HG03097 (cell line): ENCODE measurements around the gene NTMT1.
"Not testable (repeated sequence)": the region's sequence is repeated elsewhere in the genome, so short reads cannot be mapped to it uniquely, and the experiment has no call there.

Experiments used
- ATAC-seq: cut with Tn5 transposase; IDR thresholded peaks from one replicate; pipeline ENCODE4 v1.9.1; 2021; ENCODE audit not compliant: unreplicated experiment, low FRiP score

The NTMT1 gene

DNA sequence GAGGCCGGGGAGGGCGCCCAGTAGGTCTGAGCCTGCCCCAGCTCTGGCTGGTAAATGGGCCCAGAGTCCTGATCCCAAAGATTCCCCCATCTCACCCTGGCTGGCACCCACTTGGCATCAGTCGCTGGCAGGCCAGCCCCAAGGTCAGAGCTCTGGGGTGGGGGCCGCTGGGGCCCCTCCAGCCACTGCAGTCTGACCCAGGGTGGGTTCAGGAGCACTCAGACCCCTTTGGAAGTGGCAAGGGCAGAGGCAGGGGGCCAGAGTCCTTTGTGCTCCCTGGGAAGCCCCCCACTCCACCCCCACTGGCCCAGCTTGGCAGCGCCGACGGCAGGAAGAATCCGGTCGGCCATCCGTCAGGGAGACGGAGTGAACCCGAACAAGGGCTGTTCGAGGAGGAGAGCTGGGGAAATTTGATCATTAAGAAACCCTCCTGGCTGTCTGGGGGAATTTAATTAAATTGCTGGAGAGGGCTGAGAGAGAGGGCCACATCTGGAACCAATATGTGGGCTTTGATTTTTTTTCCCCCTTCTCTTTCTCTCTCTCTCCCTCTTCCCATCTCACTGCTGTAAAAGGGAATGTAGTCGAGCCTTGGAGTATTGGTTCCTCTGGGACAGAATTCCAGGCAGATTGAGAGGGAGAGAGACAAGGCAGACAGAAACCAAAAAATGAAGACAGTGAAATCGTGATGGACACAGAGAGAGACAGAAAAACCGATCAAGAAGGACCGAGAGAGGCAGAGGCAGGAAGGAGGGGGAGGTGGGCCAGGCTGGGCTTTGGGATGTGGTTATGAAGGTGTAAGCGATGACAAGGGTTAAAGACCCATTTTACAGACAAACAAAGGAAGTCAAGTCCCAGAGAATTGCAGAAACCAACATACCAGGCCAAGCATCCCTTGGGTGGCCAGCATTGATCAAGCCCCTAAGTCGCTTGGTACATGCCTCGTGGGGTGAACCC is 24.0 kb downstream of the NTMT1 start:
- ATAC-seq: no peak

GRCh38 chr9:129650680-129651235 is 24.8 kb downstream of the NTMT1 start:
- no peak for ATAC-seq

GRCh38 chr9:129653823-129654553 is 28.0 kb downstream of the NTMT1 start:
- ATAC-seq: no peak

DNA sequence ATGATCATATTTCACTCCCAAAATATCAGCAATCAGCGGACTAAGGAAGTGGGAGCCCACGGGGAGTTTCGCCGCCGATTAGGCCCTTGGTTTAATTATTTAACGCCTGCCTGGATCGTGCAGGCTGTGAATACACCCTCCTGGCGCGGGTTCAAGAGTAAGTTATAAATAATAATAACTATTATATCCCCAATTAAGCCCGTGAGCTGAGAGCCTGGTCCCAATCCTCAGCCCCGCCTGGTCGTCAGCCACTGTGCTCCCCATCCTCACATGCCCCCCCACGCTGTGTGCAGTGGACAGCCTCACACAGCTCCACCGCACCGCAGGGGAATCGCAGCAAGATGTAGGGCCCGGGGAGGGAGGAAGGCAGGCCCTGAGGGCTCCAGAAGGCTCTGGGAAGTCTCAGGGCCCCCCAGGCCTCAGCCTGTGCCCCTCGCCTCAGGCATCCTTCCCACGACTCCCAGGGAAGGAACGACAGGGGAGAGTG is 28.6 kb downstream of the NTMT1 start:
- no peak for ATAC-seq

DNA sequence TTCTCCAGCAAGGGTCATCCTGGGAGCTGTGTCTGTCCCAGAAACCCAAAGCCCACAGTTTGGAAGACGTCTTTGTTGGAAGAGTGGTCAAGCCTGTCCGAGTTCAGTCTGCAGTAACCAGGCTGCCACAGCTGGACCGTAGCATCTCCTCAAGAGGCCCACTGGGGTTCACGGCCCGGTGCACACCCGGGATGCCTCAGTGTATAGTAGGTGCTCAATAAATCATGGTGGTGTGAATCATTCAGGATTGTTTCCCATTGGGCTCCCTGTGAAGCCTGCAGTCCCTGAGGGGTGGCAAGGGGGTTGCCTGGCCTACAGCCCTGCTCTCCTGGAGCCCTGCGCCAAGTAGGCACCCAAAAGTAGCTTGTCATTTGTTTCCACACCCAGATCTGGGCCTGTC is 29.2 kb downstream of the NTMT1 start:
- no peak for ATAC-seq

DNA sequence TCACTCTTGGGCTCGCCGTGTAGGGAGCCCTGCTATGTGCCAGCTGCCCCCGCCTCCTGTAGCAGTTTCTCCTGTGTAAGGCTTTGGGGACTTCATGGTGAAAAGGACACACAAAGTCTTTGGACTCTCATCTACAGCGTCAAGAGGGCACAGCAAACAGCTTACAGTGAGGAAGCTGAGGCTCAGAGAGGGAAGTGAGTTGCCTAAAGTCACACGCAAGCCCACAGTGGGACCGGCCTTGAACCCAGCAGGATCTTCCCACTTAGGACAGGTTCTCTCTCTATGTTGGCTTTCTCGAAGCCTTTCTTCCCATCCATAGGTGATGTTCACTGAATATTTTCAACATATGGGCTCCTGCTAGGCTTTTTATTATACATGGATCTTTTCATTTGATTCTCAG is 29.7 kb downstream of the NTMT1 start:
- ATAC-seq: no peak

DNA sequence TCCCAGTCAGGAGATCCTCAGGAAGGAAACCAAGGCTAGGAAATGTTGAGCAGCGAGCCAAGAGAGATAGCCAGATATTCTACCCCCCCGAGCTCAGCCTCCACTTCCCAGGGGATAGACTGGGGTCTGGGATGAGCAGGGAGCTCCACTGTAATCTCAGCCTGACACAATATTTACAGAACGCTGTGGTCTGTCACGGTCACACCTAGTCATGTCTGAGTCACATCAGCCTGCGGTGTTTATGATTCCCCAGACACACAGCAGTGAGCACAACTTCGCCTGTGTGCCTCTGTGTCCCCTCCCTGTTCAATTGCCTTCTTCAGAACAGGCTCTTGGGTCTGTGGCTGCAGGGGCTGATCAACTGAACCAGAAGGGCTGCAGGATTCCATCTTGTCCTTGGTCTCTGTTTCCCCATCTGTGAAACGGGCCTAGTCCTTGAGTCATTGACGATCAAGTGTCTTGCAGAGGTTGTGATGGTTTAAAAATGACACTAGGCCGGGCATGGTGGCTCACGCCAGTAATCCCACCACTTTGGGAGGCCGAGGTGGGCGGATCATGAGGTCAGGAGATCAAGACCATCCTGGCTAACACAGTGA is 30.9 kb downstream of the NTMT1 start:
- no peak for ATAC-seq

- ATAC-seq: no peak
These were observed 35.1 kb downstream of the NTMT1 start for GRCh38 chr9:129661029-129661428.

GRCh38 chr9:129662239-129662638 is 36.3 kb downstream of the NTMT1 start:
- not testable (repeated sequence) for ATAC-seq

- ATAC-seq: no peak
These were observed 38.9 kb downstream of the NTMT1 start for GRCh38 chr9:129664746-129665388.

DNA sequence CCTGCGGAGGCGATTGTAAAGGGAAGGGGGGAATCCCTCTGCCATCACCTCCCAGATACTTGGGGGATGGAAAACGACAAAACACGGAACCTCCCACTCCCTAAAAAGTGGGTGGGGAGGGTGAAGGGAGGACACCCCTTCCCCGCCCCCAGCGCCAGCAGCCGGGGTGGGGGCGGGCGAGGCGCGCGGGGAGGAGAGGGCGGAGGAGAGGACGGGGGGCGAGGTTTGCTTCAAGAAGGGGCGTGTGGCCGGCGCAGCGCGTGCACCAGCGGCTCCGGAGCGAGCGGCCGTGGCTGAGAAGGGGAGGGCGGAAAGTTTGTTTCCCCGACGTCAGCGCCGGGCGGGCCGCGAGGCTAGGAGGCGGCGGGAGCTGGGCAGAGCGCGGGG is 39.4 kb downstream of the NTMT1 start, which contains the start of gene PRRX2:
TSS of gene PRRX2 (plus strand) at position 259 of the 387 bp plus-strand sequence. CDS start 221 bp downstream, outside the sequence.
- ATAC-seq: no peak

DNA sequence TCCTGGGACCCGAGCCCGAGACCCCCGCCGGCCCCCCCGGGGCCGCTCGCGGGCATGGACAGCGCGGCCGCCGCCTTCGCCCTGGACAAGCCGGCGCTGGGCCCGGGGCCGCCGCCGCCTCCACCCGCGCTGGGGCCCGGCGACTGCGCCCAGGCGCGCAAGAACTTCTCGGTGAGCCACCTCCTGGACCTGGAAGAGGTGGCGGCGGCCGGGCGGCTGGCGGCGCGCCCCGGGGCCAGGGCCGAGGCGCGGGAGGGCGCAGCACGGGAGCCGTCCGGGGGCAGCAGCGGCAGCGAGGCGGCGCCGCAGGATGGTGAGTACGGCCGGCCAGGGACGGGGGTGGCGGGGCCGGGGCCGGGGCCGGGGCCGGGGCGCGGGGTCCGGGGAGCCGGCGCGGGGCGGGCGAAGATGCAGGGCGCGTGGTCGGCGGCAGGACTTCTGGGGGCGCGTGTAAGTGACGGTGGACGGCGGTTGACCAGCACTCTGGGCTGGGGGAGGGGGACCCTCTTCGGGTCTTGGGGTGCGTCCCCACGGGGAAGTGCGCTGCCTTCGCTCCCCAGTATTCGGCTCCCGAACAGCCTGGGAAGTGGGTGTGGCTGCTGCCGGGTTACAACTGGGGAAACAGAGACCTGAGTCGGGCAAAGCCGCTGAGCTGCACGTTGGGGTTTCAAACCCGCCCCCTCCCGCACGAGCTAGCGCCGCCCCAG is 40.0 kb downstream of the NTMT1 start:
- no peak for ATAC-seq

- no peak for ATAC-seq
These were observed 40.6 kb downstream of the NTMT1 start for GRCh38 chr9:129666575-129666974.

- ATAC-seq: no peak
These were observed 41.4 kb downstream of the NTMT1 start for GRCh38 chr9:129667378-129667777.

DNA sequence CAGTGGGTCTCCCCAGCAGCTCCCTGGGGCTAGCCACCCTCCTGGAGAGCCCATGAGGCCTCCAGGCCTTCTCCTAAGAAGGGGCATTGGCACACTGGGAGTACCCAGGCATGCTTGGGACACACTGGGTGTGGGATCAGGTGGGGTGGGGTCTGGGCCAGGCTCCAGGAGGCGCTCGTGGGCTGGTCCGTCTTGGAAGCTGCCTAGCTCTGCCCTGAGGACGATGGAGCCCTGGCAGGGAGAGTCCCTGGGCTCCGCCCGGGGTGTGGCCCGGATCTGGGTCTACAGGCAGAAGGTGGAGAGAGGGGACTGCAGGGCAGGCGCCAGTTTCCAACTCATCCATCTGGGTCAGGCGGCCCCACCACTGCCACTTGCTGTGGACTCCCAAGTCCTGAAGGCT is 41.9 kb downstream of the NTMT1 start:
- no peak for ATAC-seq

- ATAC-seq: no peak
These were observed 43.3 kb downstream of the NTMT1 start for GRCh38 chr9:129669141-129669718.

GRCh38 chr9:129669946-129670345 is 44.0 kb downstream of the NTMT1 start:
- no peak for ATAC-seq

- no peak for ATAC-seq
These were observed 45.1 kb downstream of the NTMT1 start for GRCh38 chr9:129671065-129671464.

GRCh38 chr9:129671519-129671918 is 45.6 kb downstream of the NTMT1 start:
- no peak for ATAC-seq
